Measurements from ENCODE around the gene MIF4GD. TPM values are rescaled to one million over a fixed set of nuclear protein-coding genes. Genes with fewer than 3 reads are reported as not detected.

The MIF4GD gene
- total and polyA plus RNA-seq, 10 of the 15 experiments (the other 5 are each of a cell fraction or from before 2014, with no cell fraction given), result 22.8 to 96.2 (median 60.1) TPM

DNA sequence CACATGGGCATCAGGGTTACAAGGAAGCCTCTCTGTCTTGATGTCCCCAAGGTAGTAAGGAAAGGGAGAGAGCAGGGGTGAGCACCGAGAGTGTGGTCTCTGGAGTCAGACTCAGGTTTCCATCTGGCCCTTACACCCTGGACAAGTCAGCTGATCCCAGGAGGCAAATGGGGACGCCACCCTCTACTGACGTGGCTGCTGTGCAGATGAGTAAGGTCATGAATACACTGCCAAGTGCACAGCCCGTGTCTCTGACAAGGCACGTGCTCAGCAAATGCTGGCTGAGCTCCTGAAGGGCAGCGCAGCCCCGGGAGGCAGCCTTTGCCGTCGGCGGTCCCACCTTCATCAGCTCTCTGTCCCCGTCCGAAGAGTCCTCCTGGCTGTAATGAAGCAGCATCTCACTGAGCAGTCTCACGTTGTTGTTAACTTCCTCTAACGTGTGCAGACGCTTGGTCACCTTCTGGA, 29.0 kb downstream of the MIF4GD start:
- in situ Hi-C loops (cut with MboI), result no loop called here
- ATAC-seq (no peak), DNase-seq (ENCODE audit: low read depth, low spot score) (no peak), FAIRE-seq (no peak)
- H3K9ac ChIP-seq (ENCODE audit: control insufficient read depth, insufficient read depth, low read length), result peak overlapping the region; percentile 9; the same call in 1 of the 2 replicates
- TF ChIP-seq DPF2 (IDR thresholded peaks at IDR 0.05), result 0 out of 2 replicates have a peak, but pooled peaks have one; percentile 6
- TF ChIP-seq EZH2 (IDR thresholded peaks at IDR 0.05; ENCODE audit: borderline replicate concordance, control insufficient read depth, low read depth, low read length), result no peak
- no peak for TF ChIP-seq ASH2L (IDR thresholded peaks at IDR 0.05; ENCODE audit: borderline replicate concordance, low read depth)
- TF ChIP-seq POLR2AphosphoS5 (IDR thresholded peaks at IDR 0.05; ENCODE audit: low read length), result 0 out of 2 replicates have a peak, but pooled peaks have one; percentile 27
- ChIA-PET RAD21 (ENCODE audit: unreplicated experiment) (interaction anchor here (1.1 to 2.1 kb wide), 2 partner anchors 19 to 163 kb away, joined by 4 read pairs; partner anchors contain the start of genes GGA3, GRB2 and MRPS7), POLR2A (interaction anchor here (2.2 to 3.6 kb wide), 2 partner anchors 19 to 47 kb away, joined by 5 to 21 read pairs; partner anchors contain the start of genes GGA3, MRPS7 and SLC25A19), SMC1A (ENCODE audit: uncharacterized antibody, unreplicated experiment) (interaction anchor here (1.3 to 2.3 kb wide), 3 partner anchors 8 to 54 kb away, joined by 3 to 6 read pairs (median 4); no protein-coding TSS in a partner anchor), CTCF (interaction anchor here (1.0 to 4.3 kb wide), 6 partner anchors 13 to 170 kb away, joined by 3 to 30 read pairs (median 4); partner anchors contain the start of genes GGA3, MIF4GD, MRPS7 and NUP85)
- H3K27ac ChIP-seq (ENCODE audit: control insufficient read depth, insufficient read depth), result peak overlapping the region; percentile 55
- H3K4me3 ChIP-seq, result no peak overlapping the region
- no peaks in the 10 kb centered on the region for H3K27me3 ChIP-seq (replicated peaks in 1 of 2; ENCODE audit: control insufficient read depth in 2 of 2, insufficient read depth in 2 of 2, low read length in 1 of 2)
- H3K4me2 ChIP-seq (ENCODE audit: control insufficient read depth, insufficient read depth), result peak overlapping the region; percentile 50
- H4K20me1 ChIP-seq (ENCODE audit: control insufficient read depth, insufficient read depth), result no peaks in the 10 kb centered on the region; the same call in 1 of the 2 replicates
- WGBS (ENCODE audit: insufficient coverage, insufficient replicate concordance, low lambda C conversion rate, missing lambda C conversion rate), result 23% methylated on average over 15 of the region's 15 CpGs
- H3K9me3 ChIP-seq (replicated peaks; ENCODE audit: control insufficient read depth, insufficient read depth, low read length), result no peaks in the 10 kb centered on the region
- intact Hi-C loops (cut with micrococcal nuclease; ENCODE audit: unreplicated experiment), result no loop called here
- H3K4me1 ChIP-seq (ENCODE audit: control insufficient read depth, insufficient read depth, low read length), result peaks cover 43% of the 10 kb centered on the region
- no TSS peak for BruUV-seq (replicated peaks)
- H3K79me2 ChIP-seq (ENCODE audit: control insufficient read depth, insufficient read depth, low read length), result no peaks in the 10 kb centered on the region; the same call in 1 of the 2 replicates
- H3K36me3 ChIP-seq (ENCODE audit: control insufficient read depth in 2 of 2, insufficient read depth in 2 of 2, low read length in 1 of 2), result peaks cover 54 to 72% of the 10 kb centered on the region in 2 experiments
- H2AFZ ChIP-seq (ENCODE audit: control insufficient read depth, low read depth, low read length), result no peak overlapping the region

DNA sequence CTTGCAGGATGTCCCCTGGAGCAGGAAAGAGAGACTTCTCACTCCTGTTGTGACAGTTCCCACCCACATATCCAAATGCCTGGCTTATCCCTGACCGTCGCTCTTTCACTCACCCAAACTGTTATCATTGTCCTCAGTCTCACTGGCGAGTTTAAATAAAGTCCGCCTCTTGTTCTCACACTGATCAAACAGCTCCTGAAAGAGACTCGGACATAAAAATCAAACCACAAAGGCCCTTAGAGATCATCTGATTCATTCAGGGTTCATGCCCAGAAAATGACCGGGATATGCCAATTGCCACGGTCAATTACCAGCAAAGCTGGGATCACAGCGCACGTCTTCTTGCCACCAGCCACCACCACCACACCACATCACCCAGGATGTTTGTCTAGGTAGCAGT, 29.5 kb downstream of the MIF4GD start:
- Histone ChIP-seq H3K27ac (ENCODE audit: control insufficient read depth, insufficient read depth) (peak overlapping the region; percentile 55), H3K79me2 (ENCODE audit: control insufficient read depth, insufficient read depth, low read length) (no peaks in the 10 kb centered on the region; the same call in 1 of the 2 replicates), H4K20me1 (ENCODE audit: control insufficient read depth, insufficient read depth) (no peaks in the 10 kb centered on the region; the same call in 1 of the 2 replicates), H2AFZ (ENCODE audit: control insufficient read depth, low read depth, low read length) (no peak overlapping the region), H3K9me3 (replicated peaks; ENCODE audit: control insufficient read depth, insufficient read depth, low read length) (no peaks in the 10 kb centered on the region), H3K9ac (ENCODE audit: control insufficient read depth, insufficient read depth, low read length) (no peak overlapping the region), H3K4me2 (ENCODE audit: control insufficient read depth, insufficient read depth) (no peak overlapping the region), H3K4me1 (ENCODE audit: control insufficient read depth, insufficient read depth, low read length) (peaks cover 43% of the 10 kb centered on the region), H3K4me3 (no peak overlapping the region), H3K27me3 (replicated peaks in 1 of 2; ENCODE audit: control insufficient read depth in 2 of 2, insufficient read depth in 2 of 2, low read length in 1 of 2) (no peaks in the 10 kb centered on the region), H3K36me3 (ENCODE audit: control insufficient read depth in 2 of 2, insufficient read depth in 2 of 2, low read length in 1 of 2) (peaks cover 58 to 74% of the 10 kb centered on the region in 2 experiments)
- in situ Hi-C loops (cut with MboI) (no loop called here), intact Hi-C loops (cut with micrococcal nuclease; ENCODE audit: unreplicated experiment) (no loop called here)
- ChIA-PET POLR2A (interaction anchor here (3.6 kb wide), 1 partner anchor 19 kb away, joined by 21 read pairs; the partner anchor contains the start of genes GGA3 and MRPS7), RAD21 (ENCODE audit: unreplicated experiment) (interaction anchor here (1.6 to 2.1 kb wide), 2 partner anchors 20 to 31 kb away, joined by 4 read pairs; partner anchors contain the start of genes GGA3 and MRPS7), SMC1A (ENCODE audit: uncharacterized antibody, unreplicated experiment) (interaction anchor here (2.0 to 2.3 kb wide), 2 partner anchors 9 to 54 kb away, joined by 4 to 6 read pairs; no protein-coding TSS in a partner anchor), CTCF (interaction anchor here (0.5 to 4.3 kb wide), 11 partner anchors 8 to 785 kb away, joined by 3 to 34 read pairs (median 4); partner anchors contain the start of genes GGA3, MIF4GD, MRPS7 and NUP85)
- ATAC-seq (no peak), DNase-seq (ENCODE audit: low read depth, low spot score) (no peak), FAIRE-seq (no peak)
- 91% methylated on average over 9 of the region's 9 CpGs for WGBS (ENCODE audit: insufficient coverage, insufficient replicate concordance, low lambda C conversion rate, missing lambda C conversion rate)
- TF ChIP-seq CEBPB (IDR thresholded peaks at IDR 0.05; ENCODE audit: borderline replicate concordance in 1 of 2, low read depth in 2 of 2, low read length in 2 of 2) (no peak), BMI1 (IDR thresholded peaks at IDR 0.05; ENCODE audit: borderline replicate concordance) (no peak)
- no TSS peak for BruUV-seq (replicated peaks)
